GM23248 (cell line): ENCODE results near the gene METTL23.

Experiments used
- EZH2 ChIP-seq: fragments of 200-600 bp; sonication (generic); IDR thresholded peaks from 2 replicates; pipeline ENCODE4 v1.6.1; 2018; ENCODE audit warnings: antibody characterized with exemption, mild to moderate bottlenecking; ENCODE audit not compliant: insufficient read depth, poor library complexity, severe bottlenecking
- EZH2phosphoT487 ChIP-seq: fragments of 200-600 bp; sonication (generic); IDR thresholded peaks from 2 replicates; pipeline ENCODE4 v1.6.1; 2018; ENCODE audit warnings: antibody characterized with exemption, moderate library complexity, mild to moderate bottlenecking, low read depth; ENCODE audit not compliant: insufficient read depth

DNA sequence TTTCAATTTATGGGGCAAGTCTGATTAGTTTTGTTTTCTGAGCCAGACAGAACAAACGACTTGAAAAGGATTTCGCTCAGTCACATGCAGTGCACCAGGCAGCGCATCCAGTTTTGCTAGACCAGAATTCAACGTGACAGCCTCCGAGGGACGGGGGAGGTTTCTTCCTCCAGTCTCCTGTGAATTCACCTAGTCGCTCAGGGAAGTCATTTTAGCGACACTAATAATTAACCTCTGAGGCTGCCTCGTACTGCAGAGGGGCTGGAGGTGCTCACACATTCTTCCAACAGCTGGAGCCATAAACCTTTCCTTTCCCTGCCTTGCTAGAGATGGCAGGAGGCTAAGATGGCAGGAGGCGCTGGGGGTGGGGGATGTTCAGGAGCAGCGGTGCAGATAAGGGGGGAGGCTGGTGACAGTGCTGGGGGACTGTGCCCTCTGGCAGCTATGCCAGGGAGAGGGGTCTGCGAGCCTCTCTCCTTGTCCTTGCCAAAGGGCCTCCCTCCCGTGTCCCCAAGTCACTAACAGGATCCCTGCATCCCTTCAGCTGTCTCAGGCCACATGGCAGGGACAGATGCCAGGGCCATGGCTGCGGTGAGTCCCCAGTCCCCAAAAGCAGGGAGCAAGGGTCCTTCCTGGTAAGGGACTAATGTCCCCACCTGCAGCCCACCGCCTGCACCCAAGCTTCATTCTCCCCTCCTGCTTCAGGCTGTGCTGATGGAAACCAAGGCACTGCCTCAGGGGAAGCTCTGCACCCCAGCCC lies 39.9 kb upstream of the METTL23 start:
- TF ChIP-seq EZH2 (no peak), EZH2phosphoT487 (no peak)
